ENCODE data around the gene JAM3. TPM values are rescaled to one million over a fixed set of nuclear protein-coding genes. Genes with fewer than 3 reads are reported as not detected.

The JAM3 gene
- total and polyA plus RNA-seq, 2 of the 8 experiments (the other 6 are each of a cell fraction or from before 2014, with no cell fraction given) = 19.6 to 42.8 TPM

DNA sequence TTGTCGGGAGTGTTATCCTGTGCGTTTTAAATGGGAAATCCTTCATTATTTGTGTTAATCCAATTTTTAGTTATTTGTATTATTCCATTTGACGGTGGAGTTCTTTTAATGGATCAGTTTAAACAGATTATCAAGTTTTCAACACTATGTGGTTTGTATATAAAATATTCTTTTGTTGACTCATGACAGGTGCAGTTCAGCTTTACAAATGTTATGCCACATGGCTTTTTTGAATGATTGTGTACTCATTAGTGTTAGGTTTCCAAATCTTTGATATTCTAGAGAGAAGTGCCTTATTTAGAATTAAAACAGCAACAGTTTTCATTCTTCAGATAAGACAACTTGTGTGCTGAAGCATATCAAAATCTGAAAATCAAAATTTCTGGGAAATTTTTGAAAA lies 2.4 kb downstream of the JAM3 start:
- no peak for TF ChIP-seq POLR2AphosphoS5 (IDR thresholded peaks at IDR 0.05; ENCODE audit: low read depth, low read length)
- no peak for TF ChIP-seq GTF2F1 (IDR thresholded peaks at IDR 0.05; ENCODE audit: borderline replicate concordance, low read depth, low read length)
- TF ChIP-seq HDAC6 (IDR thresholded peaks at IDR 0.05; ENCODE audit: low read depth, low read length) = no peak
- no peak for TF ChIP-seq EZH2 (IDR thresholded peaks at IDR 0.05; ENCODE audit: low read depth, low read length, severe bottlenecking)
- no peak for TF ChIP-seq RNF2 (IDR thresholded peaks at IDR 0.05; ENCODE audit: borderline replicate concordance, low read depth, low read length, missing control alignments, poor library complexity, severe bottlenecking)
- TF ChIP-seq SAP30 (IDR thresholded peaks at IDR 0.05; ENCODE audit: insufficient read depth, insufficient replicate concordance, low read length) = no peak
- no peak for TF ChIP-seq TBP (IDR thresholded peaks at IDR 0.05; ENCODE audit: low read depth, low read length)
- Histone ChIP-seq H3K4me1 (replicated peaks in 1 of 4; ENCODE audit: control insufficient read depth in 3 of 4, insufficient read depth in 4 of 4, low read length in 3 of 4) (peaks cover 0 to 9% (median 2%) of the 10 kb centered on the region in 4 experiments; a peak in 3 of 7 replicates), H3K36me3 (ENCODE audit: control insufficient read depth in 2 of 4, insufficient read depth in 4 of 4, low read length in 3 of 4) (no peaks in the 10 kb centered on the region), H3K79me1 (ENCODE audit: low read depth, low read length) (peaks cover 5% of the 10 kb centered on the region; the same call in 1 of the 2 replicates), H4K8ac (ENCODE audit: extremely low read depth, insufficient read depth, low read length) (no peak overlapping the region), H2BK5ac (ENCODE audit: low read depth, low read length) (no peak overlapping the region), H2BK12ac (ENCODE audit: low read depth, low read length) (no peak overlapping the region), H2BK120ac (replicated peaks; ENCODE audit: low read depth, low read length) (no peak overlapping the region), H3K14ac (ENCODE audit: insufficient read length) (no peak overlapping the region), H3K9ac (replicated peaks in 1 of 4; ENCODE audit: extremely low read depth in 1 of 4, low read depth in 3 of 4, low read length in 3 of 4) (no peak overlapping the region), H3K27me3 (replicated peaks in 1 of 4; ENCODE audit: control insufficient read depth in 3 of 4, extremely low read depth in 1 of 4, insufficient read depth in 3 of 4, low read length in 3 of 4) (peaks cover 0 to 2% (median 0%) of the 10 kb centered on the region in 4 experiments; a peak in 3 of 7 replicates), H2BK20ac (ENCODE audit: low read length) (no peak overlapping the region), H3K4ac (replicated peaks; ENCODE audit: insufficient read length, low read depth, low read length) (no peak overlapping the region), H3K23me2 (ENCODE audit: low read depth, low read length) (peaks cover 2% of the 10 kb centered on the region), H3K79me2 (ENCODE audit: control insufficient read depth in 1 of 2, insufficient read depth in 2 of 2, low read length in 2 of 2) (peaks cover 0 to 36% of the 10 kb centered on the region in 2 experiments; a peak in 2 of 4 replicates), H2BK15ac (ENCODE audit: low read length) (no peak overlapping the region), H3K4me2 (ENCODE audit: insufficient read depth in 1 of 2, low read depth in 2 of 2, low read length in 2 of 2) (no peak overlapping the region), H3K27ac (ENCODE audit: low read depth, low read length) (no peak overlapping the region), H4K91ac (replicated peaks; ENCODE audit: insufficient read length, low read length) (no peak overlapping the region), H3K18ac (ENCODE audit: extremely low read depth, low read length) (no peak overlapping the region), H3K56ac (replicated peaks; ENCODE audit: insufficient read length, low read depth, low read length) (no peak overlapping the region), H4K5ac (ENCODE audit: insufficient read length, low read depth, low read length) (no peak overlapping the region), H2AK5ac (ENCODE audit: low read depth, low read length) (no peak overlapping the region), H3K23ac (ENCODE audit: insufficient read length) (no peak overlapping the region), H4K20me1 (replicated peaks in 1 of 2; ENCODE audit: control insufficient read depth in 1 of 2, insufficient read depth in 2 of 2, low read length in 2 of 2) (peaks cover 2 to 4% of the 10 kb centered on the region in 2 experiments), H3K4me3 (ENCODE audit: extremely low read depth in 1 of 4, insufficient read depth in 2 of 4, low read depth in 3 of 4, low read length in 4 of 4) (no peak overlapping the region), H2AFZ (ENCODE audit: low read length) (no peak overlapping the region), H3K9me3 (ENCODE audit: insufficient read depth in 2 of 2, low read depth in 1 of 2, low read length in 1 of 2) (no peaks in the 10 kb centered on the region)
- DNase-seq (ENCODE audit: low read depth in 1 of 2, low spot score in 2 of 2) (no peak), FAIRE-seq (no peak)
- ChIA-PET POLR2A (ENCODE audit: partially characterized antibody) (no interaction called here), CTCF (ENCODE audit: partially characterized antibody) (interaction anchor here (0.7 to 5.0 kb wide), 13 partner anchors 8 to 50 kb away, joined by 3 to 24 read pairs (median 4); no protein-coding TSS in a partner anchor)
- 92% methylated on average over 3 of the region's 3 CpGs; no CpG with 5 or more reads in 1 of the 2 experiments for WGBS, 2 experiments (ENCODE audit: extremely low coverage in 1 of 2, insufficient coverage in 1 of 2, insufficient read length in 1 of 2, insufficient replicate concordance in 2 of 2, low coverage in 1 of 2, low lambda C conversion rate in 2 of 2, missing lambda C conversion rate in 1 of 2)

Measured in H1 (cell line).